Endothelial cell of umbilical vein (primary cell): ENCODE results near the gene SBK3. TPM values are rescaled to one million over a fixed set of nuclear protein-coding genes. Genes with fewer than 3 reads are reported as not detected.

Experiments
- BruUV-seq: library from RNA; stranded (reverse); fragments of 400-500 nt; replicated peaks from 2 replicates; lab custom pipeline; 2021; lab: Mats Ljungman, UMichigan
- CTCF ChIA-PET: fragments of 300-600, 350-600 bp; sonication (Branson Sonifier 250); formaldehyde crosslinking; loops from one replicate; lab custom pipeline; 2021; ENCODE audit warnings: antibody characterized with exemption, inconsistent platforms; lab: Charles Lee
- POLR2A ChIA-PET: fragments of 300-600, 350-600 bp; sonication (Branson Sonifier 250); formaldehyde crosslinking; loops from one replicate; lab custom pipeline; 2021; ENCODE audit warnings: antibody characterized with exemption, inconsistent platforms; lab: Charles Lee
- DNase-seq: peaks from one replicate; pipeline ENCODE4 v3.0.0-alpha.2; 2011; ENCODE audit warnings: low read depth, low spot score
- FAIRE-seq: peaks from 2 replicates; lab custom pipeline; 2011; peaks lifted over from hg19 to GRCh38; lab: Jason Lieb, UNC
- H2AFZ ChIP-seq: 2 replicates; pipeline ENCODE4 v1.6.0; 2012; ENCODE audit warnings: low read depth, low read length, control low read depth, inconsistent platforms
- H3K27ac ChIP-seq: 2 replicates; pipeline ENCODE4 v1.5.1; 2011; ENCODE audit warnings: low read depth, mild to moderate bottlenecking, control low read depth, low read length, moderate library complexity; ENCODE audit not compliant: insufficient read depth
- H3K27me3 ChIP-seq, 2 experiments: 2 replicates each; pipeline versions ENCODE4 v1.6.0 to v1.6.1; 2011; ENCODE audit warnings: low read length in 2 of 2, mixed read lengths in 1 of 2; ENCODE audit not compliant: control insufficient read depth in 2 of 2, insufficient read depth in 2 of 2
- H3K36me3 ChIP-seq, 2 experiments: 2 replicates in 1 of 2; 3 replicates in 1 of 2; pipeline ENCODE4 v1.5.1; 2011; ENCODE audit warnings: low read length in 2 of 2, mild to moderate bottlenecking in 1 of 2, moderate library complexity in 1 of 2; ENCODE audit not compliant: control insufficient read depth in 2 of 2, insufficient read depth in 2 of 2; ENCODE audit errors: extremely low read depth in 1 of 2
- H3K4me1 ChIP-seq: 3 replicates; pipeline ENCODE4 v1.5.1; 2011; ENCODE audit warnings: mild to moderate bottlenecking, low read length; ENCODE audit not compliant: control insufficient read depth, insufficient read depth; ENCODE audit errors: extremely low read depth
- H3K4me2 ChIP-seq: 2 replicates; pipeline ENCODE4 v1.6.1; 2011; ENCODE audit warnings: low read length, control low read depth, mixed read lengths; ENCODE audit not compliant: insufficient read depth
- H3K4me3 ChIP-seq, 3 experiments: fragments of 200-600 bp in 1 of 3; sonication (generic), shearing (Covaris generic) in 1 of 3; replicated peaks in 1 of 3; 2 replicates each; pipeline ENCODE4 v1.5.1; 2011 to 2016; ENCODE audit warnings: control low read depth in 3 of 3, low read length in 3 of 3, mild to moderate bottlenecking in 2 of 3, inconsistent platforms in 1 of 3, low read depth in 1 of 3, moderate library complexity in 1 of 3; ENCODE audit not compliant: insufficient read depth in 1 of 3
- H3K79me2 ChIP-seq: 2 replicates; pipeline ENCODE4 v1.6.0; 2012; ENCODE audit warnings: low read length, inconsistent platforms; ENCODE audit not compliant: control insufficient read depth, insufficient read depth
- H3K9ac ChIP-seq: replicated peaks from 2 replicates; pipeline ENCODE3; 2011; ENCODE audit warnings: low read length, control low read depth; ENCODE audit not compliant: insufficient read depth; ENCODE audit errors: extremely low read depth
- H3K9me1 ChIP-seq: replicated peaks from 3 replicates; pipeline ENCODE4 v1.6.0; 2011; ENCODE audit warnings: mild to moderate bottlenecking, low read length; ENCODE audit not compliant: control insufficient read depth, insufficient read depth; ENCODE audit errors: extremely low read depth
- H3K9me3 ChIP-seq: replicated peaks from 2 replicates; pipeline ENCODE4 v1.5.1; 2012; ENCODE audit warnings: low read length, inconsistent platforms; ENCODE audit not compliant: control insufficient read depth, insufficient read depth
- H4K20me1 ChIP-seq: replicated peaks from 2 replicates; pipeline ENCODE3; 2011; ENCODE audit warnings: mild to moderate bottlenecking, low read length; ENCODE audit not compliant: control insufficient read depth, insufficient read depth; ENCODE audit errors: extremely low read depth
- CTCF ChIP-seq, 2 donors: IDR thresholded peaks; 1 replicate in 1 of 2; 2 replicates in 1 of 2; pipeline ENCODE4 v1.5.1; 2011; ENCODE audit warnings: low read length in 2 of 2, mild to moderate bottlenecking in 2 of 2, moderate library complexity in 2 of 2, control low read depth in 1 of 2, inconsistent platforms in 1 of 2, low read depth in 1 of 2; ENCODE audit not compliant: insufficient read depth in 1 of 2; ENCODE audit errors: extremely low read depth in 1 of 2
- FOS ChIP-seq: IDR thresholded peaks from 2 replicates; pipeline ENCODE4 v1.6.1; 2011; ENCODE audit warnings: mild to moderate bottlenecking, low read length, moderate library complexity, borderline replicate concordance; ENCODE audit not compliant: insufficient read depth
- GATA2 ChIP-seq: IDR thresholded peaks from 2 replicates; pipeline ENCODE4 v1.7.0; 2011; ENCODE audit warnings: low read depth, mild to moderate bottlenecking, moderate library complexity, mixed read lengths, low read length; ENCODE audit not compliant: insufficient read length, insufficient read depth
- JUN ChIP-seq: IDR thresholded peaks from 2 replicates; pipeline ENCODE4 v1.6.1; 2011; ENCODE audit warnings: borderline replicate concordance, low read depth; ENCODE audit not compliant: insufficient read length, insufficient read depth
- MYC ChIP-seq: IDR thresholded peaks from one replicate; pipeline ENCODE4 v1.6.1; 2011; ENCODE audit warnings: mild to moderate bottlenecking, low read depth, low read length
- POLR2A ChIP-seq: IDR thresholded peaks from 2 replicates; pipeline ENCODE4 v1.6.1; 2012; ENCODE audit warnings: low read depth, mild to moderate bottlenecking, control low read depth, low read length
- POLR2AphosphoS5 ChIP-seq: IDR thresholded peaks from 2 replicates; pipeline ENCODE4 v1.6.1; 2012; ENCODE audit warnings: low read depth, mild to moderate bottlenecking, control low read depth, low read length, moderate library complexity; ENCODE audit not compliant: insufficient read depth
- dilution Hi-C: fragments of 300-500 bp; cut with MboI; formaldehyde crosslinking; loops from one replicate; pipeline ENCODE4 v1.15.0; 2019; ENCODE audit warnings: low sequenced_read_pairs; ENCODE audit not compliant: extremely low pct_ligation_motif_present
- intact Hi-C: fragments of 100-400 bp; cut with micrococcal nuclease; formaldehyde crosslinking; loops from one replicate; pipeline ENCODE4 v1.10.0; 2022
- polyA plus RNA-seq, 4 experiments: library from polyadenylated mRNA; depleted of rRNA in 3 of 4; stranded (reverse) in 3 of 4; unstranded in 1 of 4; fragments of >200 nt; gene quantifications; 2 replicates each; pipeline versions ENCODE4 v1.2.1 to v1.2.3, GENCODE V29; 2011 to 2012; ENCODE audit warnings: missing spikeins in 1 of 4
- total RNA-seq: library from RNA; stranded (reverse); gene quantifications from 2 replicates; pipeline ENCODE4 v1.2.3, GENCODE V29; 2021

SBK3 gene
- total and polyA plus RNA-seq, 2 donors (not counting 3 experiments of a cell fraction or from before 2014, with no cell fraction given): 0.18 to 0.62 TPM

- Histone ChIP-seq H3K4me3 (no peak overlapping the region), H3K4me1 (no peaks in the 10 kb centered on the region), H2AFZ (no peak overlapping the region), H3K9ac (no peak overlapping the region), H4K20me1 (no peaks in the 10 kb centered on the region), H3K9me1 (no peaks in the 10 kb centered on the region), H3K79me2 (no peaks in the 10 kb centered on the region), H3K27ac (no peak overlapping the region), H3K27me3 (no peaks in the 10 kb centered on the region), H3K36me3 (peaks cover 3 to 20% of the 10 kb centered on the region in 2 experiments), H3K4me2 (no peak overlapping the region), H3K9me3 (no peaks in the 10 kb centered on the region)
- POLR2A ChIA-PET: no interaction called here
- dilution Hi-C loops (no loop called here), intact Hi-C loops (no loop called here)
- FAIRE-seq: no peak
- DNase-seq: no peak
- CTCF ChIA-PET: no interaction called here
- no peak for TF ChIP-seq GATA2
- TF ChIP-seq CTCF (IDR thresholded peaks at IDR 0.05; ENCODE audit: extremely low read depth in 1 of 2, insufficient read depth in 1 of 2, low read depth in 1 of 2, low read length in 2 of 2): no peak
- no peak for TF ChIP-seq FOS
- TF ChIP-seq POLR2A: no peak
- no peak for TF ChIP-seq MYC
- no TSS peak for BruUV-seq
Observed at GRCh38 chr19:55592391-55593090, 47.2 kb upstream of the SBK3 start.

- H3K27ac ChIP-seq: no peak overlapping the region
- TF ChIP-seq POLR2AphosphoS5 (no peak), CTCF (IDR thresholded peaks at IDR 0.05; ENCODE audit: extremely low read depth in 1 of 2, insufficient read depth in 1 of 2, low read depth in 1 of 2, low read length in 2 of 2) (no peak), JUN (no peak)
- POLR2A ChIA-PET: no interaction called here
- no peaks in the 10 kb centered on the region for H3K79me2 ChIP-seq
- no peak overlapping the region for H3K4me2 ChIP-seq
- no peaks in the 10 kb centered on the region for H3K9me3 ChIP-seq
- TSS peak; percentile 54 for BruUV-seq
- FAIRE-seq (no peak), DNase-seq (no peak)
- no peak overlapping the region for H3K9ac ChIP-seq
- dilution Hi-C loops: no loop called here
- H3K36me3 ChIP-seq: peaks cover 3 to 16% of the 10 kb centered on the region in 2 experiments
- no peaks in the 10 kb centered on the region for H3K27me3 ChIP-seq
- H3K4me3 ChIP-seq: no peak overlapping the region
- intact Hi-C loops: no loop called here
- no peaks in the 10 kb centered on the region for H3K4me1 ChIP-seq
- CTCF ChIA-PET: no interaction called here
- H3K9me1 ChIP-seq: no peaks in the 10 kb centered on the region
- no peaks in the 10 kb centered on the region for H4K20me1 ChIP-seq
- no peak overlapping the region for H2AFZ ChIP-seq
Observed at GRCh38 chr19:55591555-55591954, 46.2 kb upstream of the SBK3 start.
